ENCODE data around the gene FAM13C. TPM values are rescaled to one million over a fixed set of nuclear protein-coding genes. Genes with fewer than 3 reads are reported as not detected.

Gene FAM13C
- total RNA-seq, 1 donor from 2014 or later = 5.9 TPM

GRCh38 chr10:59340285-59340684 is 22.1 kb downstream of the FAM13C start:
- Mint-ChIP-seq H3K27me3 (no peaks in the 10 kb centered on the region), H3K4me1 (ENCODE audit: low read depth) (peaks cover 6% of the 10 kb centered on the region), H3K9me3 (ENCODE audit: low read depth) (peaks cover 3% of the 10 kb centered on the region), H3K36me3 (ENCODE audit: insufficient read depth) (peaks cover 1% of the 10 kb centered on the region), H3K27ac (no peak overlapping the region), H3K4me3 (ENCODE audit: low read depth) (no peak overlapping the region)
- DNase-seq (ENCODE audit: low spot score, unreplicated experiment) = no peak
- TF ChIP-seq, protein P1, sequence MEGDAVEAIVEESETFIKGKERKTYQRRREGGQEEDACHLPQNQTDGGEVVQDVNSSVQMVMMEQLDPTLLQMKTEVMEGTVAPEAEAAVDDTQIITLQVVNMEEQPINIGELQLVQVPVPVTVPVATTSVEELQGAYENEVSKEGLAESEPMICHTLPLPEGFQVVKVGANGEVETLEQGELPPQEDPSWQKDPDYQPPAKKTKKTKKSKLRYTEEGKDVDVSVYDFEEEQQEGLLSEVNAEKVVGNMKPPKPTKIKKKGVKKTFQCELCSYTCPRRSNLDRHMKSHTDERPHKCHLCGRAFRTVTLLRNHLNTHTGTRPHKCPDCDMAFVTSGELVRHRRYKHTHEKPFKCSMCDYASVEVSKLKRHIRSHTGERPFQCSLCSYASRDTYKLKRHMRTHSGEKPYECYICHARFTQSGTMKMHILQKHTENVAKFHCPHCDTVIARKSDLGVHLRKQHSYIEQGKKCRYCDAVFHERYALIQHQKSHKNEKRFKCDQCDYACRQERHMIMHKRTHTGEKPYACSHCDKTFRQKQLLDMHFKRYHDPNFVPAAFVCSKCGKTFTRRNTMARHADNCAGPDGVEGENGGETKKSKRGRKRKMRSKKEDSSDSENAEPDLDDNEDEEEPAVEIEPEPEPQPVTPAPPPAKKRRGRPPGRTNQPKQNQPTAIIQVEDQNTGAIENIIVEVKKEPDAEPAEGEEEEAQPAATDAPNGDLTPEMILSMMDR (IDR thresholded peaks at IDR 0.05; ENCODE audit: unreplicated experiment) = no peak

GRCh38 chr10:59339351-59339750 is 23.0 kb downstream of the FAM13C start:
- DNase-seq (ENCODE audit: low spot score, unreplicated experiment) = no peak
- peaks cover 6% of the 10 kb centered on the region for H3K4me1 Mint-ChIP-seq (ENCODE audit: low read depth)
- no peaks in the 10 kb centered on the region for H3K27me3 Mint-ChIP-seq
- no peak overlapping the region for H3K27ac Mint-ChIP-seq
- peaks cover 3% of the 10 kb centered on the region for H3K9me3 Mint-ChIP-seq (ENCODE audit: low read depth)
- peaks cover 1% of the 10 kb centered on the region for H3K36me3 Mint-ChIP-seq (ENCODE audit: insufficient read depth)
- no peak overlapping the region for H3K4me3 Mint-ChIP-seq (ENCODE audit: low read depth)
- TF ChIP-seq, protein P1 (IDR thresholded peaks at IDR 0.05; ENCODE audit: unreplicated experiment) = no peak

DNA sequence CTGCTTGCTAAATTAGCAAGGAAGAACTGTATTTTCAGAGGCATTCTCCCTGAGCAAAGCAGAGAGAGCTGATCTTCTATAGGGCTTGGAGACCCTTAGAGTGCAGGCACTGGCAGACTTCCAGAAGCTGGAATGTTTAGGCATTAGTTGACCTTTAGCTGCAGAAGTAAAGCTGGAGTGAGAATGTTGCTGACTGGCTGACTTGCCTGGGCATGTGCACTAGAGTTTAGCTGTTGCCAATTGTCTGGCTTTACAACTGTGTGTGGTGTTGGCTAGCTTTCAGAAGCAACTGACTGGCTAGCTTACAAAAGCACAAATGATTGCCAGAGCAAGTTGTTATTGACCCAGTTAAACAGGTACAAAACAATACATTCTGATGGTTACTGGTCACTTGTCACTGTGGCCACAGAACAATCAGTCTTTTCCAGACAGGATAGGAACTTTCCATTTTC is 25.1 kb downstream of the FAM13C start:
- H3K36me3 Mint-ChIP-seq (ENCODE audit: insufficient read depth) = no peaks in the 10 kb centered on the region
- H3K27ac Mint-ChIP-seq = peak overlapping the region; percentile 69
- no peak overlapping the region for H3K4me3 Mint-ChIP-seq (ENCODE audit: low read depth)
- H3K27me3 Mint-ChIP-seq = no peaks in the 10 kb centered on the region
- H3K9me3 Mint-ChIP-seq (ENCODE audit: low read depth) = no peaks in the 10 kb centered on the region
- H3K4me1 Mint-ChIP-seq (ENCODE audit: low read depth) = peaks cover 6% of the 10 kb centered on the region
- TF ChIP-seq, protein P1 (IDR thresholded peaks at IDR 0.05; ENCODE audit: unreplicated experiment) = no peak
- no peak for DNase-seq (ENCODE audit: low spot score, unreplicated experiment)

DNA sequence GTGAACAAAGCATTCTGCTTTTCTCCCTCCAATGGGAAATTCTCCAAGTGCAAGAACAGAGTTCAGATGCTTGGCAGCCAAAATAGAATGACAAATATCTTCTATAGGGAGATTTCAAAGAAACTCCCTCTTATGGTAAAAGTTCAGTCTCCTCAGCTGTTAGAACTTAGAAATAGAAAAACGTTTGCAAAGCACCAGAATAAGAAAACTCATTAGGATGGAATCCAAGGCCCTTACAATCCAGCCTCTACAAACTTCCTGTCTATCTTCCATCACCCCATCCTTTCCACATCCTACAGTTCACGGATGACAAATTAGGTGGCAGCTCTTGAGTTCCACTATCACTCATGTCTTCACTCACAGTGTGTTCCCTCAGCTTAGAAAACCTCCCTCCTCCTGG is 25.7 kb downstream of the FAM13C start:
- Mint-ChIP-seq H3K27me3 (no peaks in the 10 kb centered on the region), H3K9me3 (ENCODE audit: low read depth) (no peaks in the 10 kb centered on the region)

DNA sequence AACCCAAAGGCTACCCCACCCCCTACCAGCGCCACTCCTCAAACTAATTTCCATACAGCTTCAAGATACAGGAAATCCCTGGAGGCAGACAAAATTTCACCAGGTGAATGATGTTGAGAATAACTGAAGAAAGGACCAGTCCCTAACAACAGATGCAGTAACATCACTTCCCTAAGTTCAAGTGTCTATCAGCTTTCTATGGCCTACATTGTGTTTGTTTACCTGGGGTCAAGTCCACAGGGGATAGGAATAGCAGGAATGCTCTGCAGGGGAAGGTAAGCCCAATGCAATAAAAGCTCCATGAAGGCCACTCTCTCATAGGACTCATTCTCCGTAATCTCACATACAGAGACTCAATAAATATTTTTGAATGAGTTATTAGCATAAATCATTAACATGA is 26.9 kb downstream of the FAM13C start:
- no peaks in the 10 kb centered on the region for H3K9me3 Mint-ChIP-seq (ENCODE audit: low read depth)
- no peaks in the 10 kb centered on the region for H3K27me3 Mint-ChIP-seq
- peaks cover 6% of the 10 kb centered on the region for H3K4me1 Mint-ChIP-seq (ENCODE audit: low read depth)
- H3K4me3 Mint-ChIP-seq (ENCODE audit: low read depth) = no peak overlapping the region
- DNase-seq (ENCODE audit: low spot score, unreplicated experiment) = no peak
- no peaks in the 10 kb centered on the region for H3K36me3 Mint-ChIP-seq (ENCODE audit: insufficient read depth)
- no peak overlapping the region for H3K27ac Mint-ChIP-seq
- TF ChIP-seq, protein P1 (IDR thresholded peaks at IDR 0.05; ENCODE audit: unreplicated experiment) = no peak

More for the DNA sequence above, 25.7 kb downstream of the FAM13C start:
- DNase-seq (ENCODE audit: low spot score, unreplicated experiment) = no peak
- TF ChIP-seq, protein P1 (IDR thresholded peaks at IDR 0.05; ENCODE audit: unreplicated experiment) = no peak
- H3K4me1 Mint-ChIP-seq (ENCODE audit: low read depth) = peaks cover 6% of the 10 kb centered on the region
- no peak overlapping the region for H3K4me3 Mint-ChIP-seq (ENCODE audit: low read depth)
- no peaks in the 10 kb centered on the region for H3K36me3 Mint-ChIP-seq (ENCODE audit: insufficient read depth)
- peak overlapping the region; percentile 69 for H3K27ac Mint-ChIP-seq
